ENCODE measurements around the gene KDM4C. TPM values are rescaled to one million over a fixed set of nuclear protein-coding genes. Genes with fewer than 3 reads are reported as not detected.

Gene KDM4C
- total and polyA plus RNA-seq, 8 donors = 6.7 to 129 (median 79.9) TPM

DNA sequence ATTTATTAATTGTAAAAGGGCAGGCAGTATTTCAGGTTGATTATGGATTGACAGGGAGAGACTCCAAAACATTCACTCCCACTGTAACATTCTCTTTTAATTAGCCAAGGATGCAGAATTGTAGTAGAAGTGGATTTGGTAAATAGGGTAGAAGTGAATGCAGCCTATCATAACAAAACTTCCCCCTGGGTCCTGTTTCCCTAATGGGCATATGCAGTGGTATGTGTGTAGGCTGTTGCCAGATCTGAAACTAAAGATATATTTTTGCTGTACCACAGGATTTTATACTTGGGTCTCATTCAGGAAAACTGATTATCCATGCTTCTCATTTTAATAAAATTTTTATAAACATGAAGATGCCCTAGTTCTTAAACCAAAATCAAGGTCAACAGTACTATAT lies 351.2 kb downstream of the KDM4C start:
- Histone ChIP-seq H3K4me1 (no peaks in the 10 kb centered on the region), H3K9me3 (no peaks in the 10 kb centered on the region), H3K27ac (no peak overlapping the region), H3K36me3 (peaks cover 7 to 55% (median 35%) of the 10 kb centered on the region in 4 donors), H3K4me3 (no peak overlapping the region), H3K27me3 (no peaks in the 10 kb centered on the region)
- DNase-seq = no peak
- intact Hi-C loops (cut with DNase I; ENCODE audit: low total_unique reads) = no loop called here
- TF ChIP-seq POLR2AphosphoS5 (IDR thresholded peaks at IDR 0.05) (no peak), CTCF (IDR thresholded peaks at IDR 0.05) (no peak), POLR2A (IDR thresholded peaks at IDR 0.05) (no peak), EP300 (IDR thresholded peaks at IDR 0.05) (no peak)

- Histone ChIP-seq H3K36me3 (peaks cover 0 to 36% (median 16%) of the 10 kb centered on the region in 4 donors), H3K4me1 (no peaks in the 10 kb centered on the region), H3K27ac (no peak overlapping the region), H3K27me3 (no peaks in the 10 kb centered on the region), H3K4me3 (no peak overlapping the region), H3K9me3 (no peaks in the 10 kb centered on the region)
- WGBS, 5 donors = 61 to 94% (median 63%) methylated on average over 3 of the region's 3 CpGs
- intact Hi-C loops (cut with DNase I; ENCODE audit: low total_unique reads) = no loop called here
- DNase-seq = no peak
- TF ChIP-seq EP300 (IDR thresholded peaks at IDR 0.05) (no peak), POLR2A (IDR thresholded peaks at IDR 0.05) (no peak), POLR2AphosphoS5 (IDR thresholded peaks at IDR 0.05) (no peak), CTCF (IDR thresholded peaks at IDR 0.05) (no peak)
These were observed 353.6 kb downstream of the KDM4C start for GRCh38 chr9:7111413-7111812.

DNA sequence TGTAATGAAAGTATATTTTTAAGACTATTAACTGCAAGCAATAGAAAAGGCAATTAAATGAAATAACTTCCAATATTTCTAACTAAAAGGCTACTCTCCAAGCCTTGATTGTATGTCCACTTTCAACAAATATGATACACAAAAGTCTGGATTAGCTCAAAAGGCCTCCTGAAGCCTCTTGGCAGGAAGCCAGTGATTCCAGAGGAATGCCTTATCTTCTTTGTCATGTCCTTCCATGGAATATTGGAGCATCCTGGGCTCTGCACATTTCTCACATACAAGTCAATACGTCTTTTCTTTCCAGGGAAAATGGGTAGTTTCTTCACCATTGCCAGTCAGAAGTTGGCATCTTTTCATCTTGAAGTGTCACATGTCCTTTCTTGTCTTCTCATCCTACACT lies 357.8 kb downstream of the KDM4C start:
- intact Hi-C loops (cut with DNase I; ENCODE audit: low total_unique reads) = no loop called here
- Histone ChIP-seq H3K9me3 (no peaks in the 10 kb centered on the region), H3K36me3 (peaks cover 0 to 14% (median 2%) of the 10 kb centered on the region in 4 donors), H3K27me3 (no peaks in the 10 kb centered on the region), H3K4me1 (peaks cover 0 to 5% (median 2%) of the 10 kb centered on the region in 4 donors), H3K27ac (no peak overlapping the region), H3K4me3 (no peak overlapping the region)
- peak in 1 of 2 donors; percentile 12 for DNase-seq
- TF ChIP-seq POLR2AphosphoS5 (IDR thresholded peaks at IDR 0.05) = no peak
- no peak for TF ChIP-seq POLR2A (IDR thresholded peaks at IDR 0.05)
- TF ChIP-seq CTCF (IDR thresholded peaks at IDR 0.05) = no peak
- TF ChIP-seq EP300 (IDR thresholded peaks at IDR 0.05) = no peak
- 0 to 96% (median 13%) methylated on average over 1 of the region's 1 CpG for WGBS, 5 donors

DNA sequence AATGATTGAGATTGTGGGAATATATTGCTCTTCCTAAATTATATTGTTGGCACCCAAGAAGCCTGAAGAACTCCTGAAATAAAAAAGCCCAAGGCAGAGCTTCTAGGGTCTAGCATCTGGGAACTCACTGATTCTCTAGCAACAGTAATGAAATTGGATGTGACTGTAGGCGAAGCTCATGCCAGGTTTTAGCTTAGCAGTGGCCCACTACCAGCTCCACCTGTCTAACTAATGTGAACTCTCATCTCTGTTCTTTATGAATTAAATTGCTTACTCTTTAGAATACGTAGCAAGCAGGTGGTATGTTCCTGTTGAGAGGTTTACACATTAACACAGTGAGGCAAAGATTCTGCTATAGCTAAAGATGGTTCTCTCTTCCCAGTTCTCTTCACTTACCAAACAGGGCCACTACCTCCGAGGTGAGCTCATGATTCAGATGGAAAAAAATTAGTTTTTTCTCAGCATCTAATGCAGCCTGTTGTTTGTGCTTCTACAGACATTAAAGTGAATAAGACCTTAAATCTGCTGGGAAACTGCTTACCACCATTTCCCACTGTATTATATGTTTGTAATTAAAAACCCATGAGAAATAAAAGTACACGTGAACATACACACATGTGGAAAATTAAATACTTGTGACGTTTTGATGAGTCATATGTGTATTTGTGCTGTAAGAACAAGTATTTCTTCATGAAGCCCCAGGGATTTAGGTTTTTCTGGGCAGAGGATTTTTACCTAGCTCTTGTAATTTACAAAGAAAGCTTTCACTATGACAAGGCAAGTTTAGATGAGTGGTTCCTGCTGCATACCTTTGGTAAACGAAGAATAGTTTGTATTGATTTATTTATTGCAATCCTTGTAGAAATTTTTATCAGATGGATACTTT lies 360.1 kb downstream of the KDM4C start:
- Histone ChIP-seq H3K27me3 (no peaks in the 10 kb centered on the region), H3K36me3 (peaks cover 0 to 8% (median under 1%) of the 10 kb centered on the region in 4 donors), H3K4me3 (no peak overlapping the region), H3K27ac (no peak overlapping the region), H3K9me3 (no peaks in the 10 kb centered on the region), H3K4me1 (peaks cover 0 to 7% (median 2%) of the 10 kb centered on the region in 4 donors)
- peak in 1 of 2 donors; percentile 7 for DNase-seq
- WGBS, 5 donors = 62 to 77% (median 73%) methylated on average over 6 of the region's 6 CpGs
- intact Hi-C loops (cut with DNase I; ENCODE audit: low total_unique reads) = no loop called here
- no peak for TF ChIP-seq CTCF (IDR thresholded peaks at IDR 0.05)
